Uterus (tissue), 2 donors: ENCODE data around the gene ACSF2.

Experiments used
- POLR2A ChIP-seq, 2 donors: fragments of 450-650 bp; IDR thresholded peaks; one replicate each; pipeline ENCODE4 v1.6.1; 2016; ENCODE audit warnings: antibody characterized with exemption in 2 of 2, mild to moderate bottlenecking in 1 of 2, moderate library complexity in 1 of 2
- TF ChIP-seq, protein P1 (sequence below), 4 experiments: fragments of 200-600 bp in 2 of 4; fragments of 450-650 bp in 2 of 4; sonication (generic) in 2 of 4; IDR thresholded peaks; one replicate each; pipeline ENCODE4 v1.5.1; 2016 to 2019; ENCODE audit warnings: antibody characterized with exemption in 4 of 4, mild to moderate bottlenecking in 2 of 4, moderate library complexity in 1 of 4

GRCh38 chr17:50393700-50394099, 32.3 kb upstream of the ACSF2 start:
- TF ChIP-seq, protein P1, sequence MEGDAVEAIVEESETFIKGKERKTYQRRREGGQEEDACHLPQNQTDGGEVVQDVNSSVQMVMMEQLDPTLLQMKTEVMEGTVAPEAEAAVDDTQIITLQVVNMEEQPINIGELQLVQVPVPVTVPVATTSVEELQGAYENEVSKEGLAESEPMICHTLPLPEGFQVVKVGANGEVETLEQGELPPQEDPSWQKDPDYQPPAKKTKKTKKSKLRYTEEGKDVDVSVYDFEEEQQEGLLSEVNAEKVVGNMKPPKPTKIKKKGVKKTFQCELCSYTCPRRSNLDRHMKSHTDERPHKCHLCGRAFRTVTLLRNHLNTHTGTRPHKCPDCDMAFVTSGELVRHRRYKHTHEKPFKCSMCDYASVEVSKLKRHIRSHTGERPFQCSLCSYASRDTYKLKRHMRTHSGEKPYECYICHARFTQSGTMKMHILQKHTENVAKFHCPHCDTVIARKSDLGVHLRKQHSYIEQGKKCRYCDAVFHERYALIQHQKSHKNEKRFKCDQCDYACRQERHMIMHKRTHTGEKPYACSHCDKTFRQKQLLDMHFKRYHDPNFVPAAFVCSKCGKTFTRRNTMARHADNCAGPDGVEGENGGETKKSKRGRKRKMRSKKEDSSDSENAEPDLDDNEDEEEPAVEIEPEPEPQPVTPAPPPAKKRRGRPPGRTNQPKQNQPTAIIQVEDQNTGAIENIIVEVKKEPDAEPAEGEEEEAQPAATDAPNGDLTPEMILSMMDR (IDR thresholded peaks at IDR 0.05) = no peak
- TF ChIP-seq POLR2A (IDR thresholded peaks at IDR 0.05) = no peak
